C4-2B (cell line): ENCODE data around the gene AQP4.

Experiments
- ZFX ChIP-seq: fragments of 450-650 bp; IDR thresholded peaks from 2 replicates; pipeline ENCODE4 v1.6.1; 2017
- TF ChIP-seq, protein P1 (sequence below): fragments of 450-650 bp; conservative IDR thresholded peaks from 2 replicates; pipeline ENCODE4 v1.5.1; 2017; ENCODE audit warnings: mild to moderate bottlenecking

DNA sequence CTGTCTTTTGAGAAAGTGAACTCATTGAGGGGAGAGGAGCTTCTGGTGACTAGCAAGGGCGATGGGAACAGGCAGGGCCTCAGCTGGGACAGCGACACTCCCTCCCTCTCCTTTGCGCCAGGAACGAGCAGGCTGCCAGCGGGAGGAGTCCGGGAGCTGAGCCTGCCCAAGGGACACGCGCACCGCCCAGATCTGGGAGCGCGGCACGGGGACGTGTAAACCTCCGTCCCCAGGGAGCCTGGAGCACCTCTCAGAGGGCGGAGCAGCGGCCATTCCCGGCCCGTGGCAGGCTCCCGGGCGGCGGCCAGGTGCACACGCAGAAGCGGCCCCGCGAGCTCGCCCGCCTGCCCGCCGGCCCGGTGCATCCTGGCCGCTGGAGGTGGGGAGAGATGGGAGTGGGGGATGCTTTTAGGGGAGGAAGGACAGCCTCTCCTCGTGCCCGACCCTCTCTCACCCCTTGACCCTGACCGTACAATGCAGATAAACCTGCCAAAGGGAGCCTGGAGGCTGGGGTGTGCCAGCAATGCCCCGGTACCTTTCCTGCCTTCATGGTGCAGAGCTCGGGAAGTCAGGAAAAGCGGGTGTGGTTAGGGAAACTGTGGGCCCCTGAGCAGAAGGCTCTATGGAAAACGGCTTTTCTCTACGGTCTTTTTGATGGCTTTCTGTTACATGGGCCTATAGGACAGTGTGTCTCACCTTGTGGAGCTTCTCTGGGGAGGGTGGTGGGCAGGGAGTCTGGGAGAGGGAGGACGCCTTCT, 2.2 kb downstream of the AQP4 start:
- no peak for TF ChIP-seq ZFX
- TF ChIP-seq, protein P1, sequence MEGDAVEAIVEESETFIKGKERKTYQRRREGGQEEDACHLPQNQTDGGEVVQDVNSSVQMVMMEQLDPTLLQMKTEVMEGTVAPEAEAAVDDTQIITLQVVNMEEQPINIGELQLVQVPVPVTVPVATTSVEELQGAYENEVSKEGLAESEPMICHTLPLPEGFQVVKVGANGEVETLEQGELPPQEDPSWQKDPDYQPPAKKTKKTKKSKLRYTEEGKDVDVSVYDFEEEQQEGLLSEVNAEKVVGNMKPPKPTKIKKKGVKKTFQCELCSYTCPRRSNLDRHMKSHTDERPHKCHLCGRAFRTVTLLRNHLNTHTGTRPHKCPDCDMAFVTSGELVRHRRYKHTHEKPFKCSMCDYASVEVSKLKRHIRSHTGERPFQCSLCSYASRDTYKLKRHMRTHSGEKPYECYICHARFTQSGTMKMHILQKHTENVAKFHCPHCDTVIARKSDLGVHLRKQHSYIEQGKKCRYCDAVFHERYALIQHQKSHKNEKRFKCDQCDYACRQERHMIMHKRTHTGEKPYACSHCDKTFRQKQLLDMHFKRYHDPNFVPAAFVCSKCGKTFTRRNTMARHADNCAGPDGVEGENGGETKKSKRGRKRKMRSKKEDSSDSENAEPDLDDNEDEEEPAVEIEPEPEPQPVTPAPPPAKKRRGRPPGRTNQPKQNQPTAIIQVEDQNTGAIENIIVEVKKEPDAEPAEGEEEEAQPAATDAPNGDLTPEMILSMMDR: no peak
